GM18498 (cell line): ENCODE results near the gene TFPI2.

ENCODE experiments used
- ATAC-seq: cut with Tn5 transposase; IDR thresholded peaks from one replicate; pipeline ENCODE4 v1.9.1; 2021; ENCODE audit warnings: mild to moderate bottlenecking, moderate library complexity; ENCODE audit not compliant: unreplicated experiment

Gene TFPI2

DNA sequence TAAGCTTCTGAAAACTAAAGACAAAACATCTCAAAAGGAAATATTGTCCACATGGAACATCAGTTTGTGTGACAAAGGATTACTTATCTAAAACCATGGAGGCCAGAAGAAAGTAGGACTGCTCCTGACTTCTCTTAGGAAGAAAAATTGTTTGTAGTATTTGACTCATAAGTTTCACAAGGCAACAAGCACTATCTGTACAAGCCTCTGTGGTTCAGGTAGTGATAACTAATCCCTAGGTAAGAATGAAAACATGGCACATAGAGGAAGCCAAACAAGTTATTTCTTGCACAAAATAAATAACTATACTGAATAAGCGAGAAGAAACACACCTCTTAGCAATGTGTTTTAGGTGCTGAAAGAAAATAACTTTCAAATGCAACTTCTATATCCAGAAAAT is 30.3 kb downstream of the TFPI2 start:
- no peak for ATAC-seq

DNA sequence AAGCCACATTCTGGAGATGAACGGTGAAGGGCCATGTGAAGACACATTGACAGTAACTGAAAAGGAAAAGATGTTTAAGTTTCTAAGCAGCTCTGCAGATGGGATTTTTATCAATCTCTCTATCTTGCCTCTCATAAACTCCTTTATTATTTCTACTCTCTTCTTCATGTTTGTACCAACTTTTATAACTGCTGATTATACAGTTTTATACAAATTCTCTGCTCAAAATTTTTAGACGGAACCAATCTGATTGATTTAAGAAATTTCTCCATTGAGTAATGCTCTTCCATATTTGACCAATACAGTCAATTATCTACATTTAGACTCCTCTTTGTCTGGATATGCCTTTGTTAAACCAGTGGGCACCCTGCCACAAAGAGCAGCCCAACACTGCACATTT is 31.7 kb downstream of the TFPI2 start:
- ATAC-seq, result no peak

- ATAC-seq, result no peak
Observed at GRCh38 chr7:93856323-93856722, 34.2 kb downstream of the TFPI2 start.

- no peak for ATAC-seq
Observed at GRCh38 chr7:93855797-93856196, 34.8 kb downstream of the TFPI2 start.

- ATAC-seq, result no peak
Observed at GRCh38 chr7:93854480-93854879, 36.1 kb downstream of the TFPI2 start.

GRCh38 chr7:93851536-93851935 is 39.0 kb downstream of the TFPI2 start:
- ATAC-seq, result no peak

DNA sequence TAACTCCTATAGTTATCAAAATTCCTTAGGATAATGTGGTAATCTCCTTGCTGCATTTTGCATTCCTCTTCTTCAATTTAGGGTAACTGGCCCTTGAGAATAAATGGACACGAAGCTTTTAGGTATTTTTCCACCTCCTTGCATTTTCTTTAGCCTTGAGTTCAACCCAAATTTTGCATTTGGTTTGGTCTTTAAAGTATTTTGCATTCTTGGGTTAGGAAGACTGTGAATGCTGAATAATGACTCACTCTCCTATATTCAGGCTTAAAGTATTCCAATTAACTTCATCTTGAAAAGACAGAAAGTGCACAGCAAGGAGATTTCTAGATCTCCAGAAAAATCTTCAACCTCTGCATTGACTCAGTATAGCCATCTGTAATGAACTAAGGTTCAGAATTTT is 47.3 kb downstream of the TFPI2 start:
- no peak for ATAC-seq

- ATAC-seq, result no peak
Observed at GRCh38 chr7:93838966-93839365, 51.6 kb downstream of the TFPI2 start.

GRCh38 chr7:93837245-93837644 is 53.3 kb downstream of the TFPI2 start:
- ATAC-seq, result no peak

- no peak for ATAC-seq
Observed at GRCh38 chr7:93836116-93836515, 54.4 kb downstream of the TFPI2 start.

DNA sequence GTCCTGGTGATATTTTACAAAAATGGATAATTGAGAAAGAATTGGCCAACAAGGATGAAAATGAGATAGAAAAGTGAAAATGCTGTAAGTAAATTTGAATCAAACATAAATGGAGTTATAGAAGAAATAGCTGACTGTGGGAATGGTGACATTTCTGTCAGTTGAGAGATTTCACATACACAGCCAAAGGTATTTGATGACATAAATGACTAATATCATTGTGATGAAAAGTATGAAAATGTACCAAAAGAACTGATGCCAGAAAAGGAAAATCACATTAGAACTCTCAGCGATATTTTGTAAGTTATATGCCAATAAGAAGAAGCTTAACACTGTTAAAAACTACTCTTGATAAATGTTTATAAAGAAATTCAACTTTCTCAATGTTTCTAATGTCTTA is 54.9 kb downstream of the TFPI2 start:
- no peak for ATAC-seq
